Cardiac muscle cell (in vitro differentiated cells and primary cell): ENCODE measurements around the gene TK2. TPM values are rescaled to one million over a fixed set of nuclear protein-coding genes. Genes with fewer than 3 reads are reported as not detected.
"Not testable (repeated sequence)": the region's sequence is repeated elsewhere in the genome, so short reads cannot be mapped to it uniquely, and the experiment has no call there.

Source experiments
- DNase-seq, 2 donors: peaks; one replicate each; pipeline versions ENCODE4 v3.0.0 to v3.0.0-alpha.2; 2010 to 2017; ENCODE audit warnings: low read depth in 1 of 2, low spot score in 1 of 2
- H3K27ac ChIP-seq: fragments of 200-600 bp; sonication (generic); 2 replicates; pipeline ENCODE4 v1.5.1; 2016
- H3K27me3 ChIP-seq: fragments of 200-600 bp; sonication (generic); 2 replicates; pipeline ENCODE4 v1.6.0; 2016; ENCODE audit warnings: control low read depth
- H3K36me3 ChIP-seq: fragments of 200-600 bp; sonication (generic); 2 replicates; pipeline ENCODE4 v1.5.1; 2016; ENCODE audit warnings: control low read depth
- H3K4me1 ChIP-seq: fragments of 200-600 bp; sonication (generic); 2 replicates; pipeline ENCODE4 v1.8.1; 2017; ENCODE audit warnings: low read depth, mild to moderate bottlenecking, mixed run types
- H3K4me3 ChIP-seq: fragments of 200-600 bp; sonication (generic); 2 replicates; pipeline ENCODE4 v1.5.1; 2016; ENCODE audit warnings: mild to moderate bottlenecking
- H3K9me3 ChIP-seq: fragments of 200-600 bp; sonication (generic); 2 replicates; pipeline ENCODE4 v1.5.1; 2017; ENCODE audit warnings: low read depth, mild to moderate bottlenecking, control low read depth
- CTCF ChIP-seq: IDR thresholded peaks from 2 replicates; pipeline ENCODE4 v1.5.1; 2012; ENCODE audit warnings: low read depth, mild to moderate bottlenecking, low read length
- polyA plus RNA-seq: library from polyadenylated mRNA; unstranded; fragments of >200 nt; fragmentation: Nextera tagmentation; extraction: Ambion mirVana; gene quantifications from 2 replicates; pipeline ENCODE4 v1.2.1, GENCODE V29; 2016
- total RNA-seq: library from RNA; depleted of rRNA; stranded (reverse); fragments of >200 nt; gene quantifications from 2 replicates; pipeline ENCODE4 v1.2.3, GENCODE V29; 2016

The TK2 gene
- total and polyA plus RNA-seq, 2 experiments from 2014 or later: 19.8 to 20.9 TPM

GRCh38 chr16:66572356-66572755 lies 22.4 kb upstream of the TK2 start:
- Histone ChIP-seq H3K36me3 (no peaks in the 10 kb centered on the region), H3K4me3 (no peak overlapping the region), H3K27ac (no peak overlapping the region), H3K4me1 (no peaks in the 10 kb centered on the region), H3K27me3 (peaks cover 7% of the 10 kb centered on the region), H3K9me3 (no peaks in the 10 kb centered on the region)
- no peak for DNase-seq
- no peak for TF ChIP-seq CTCF

GRCh38 chr16:66569827-66570405 lies 20.0 kb upstream of the TK2 start:
- Histone ChIP-seq H3K36me3 (no peaks in the 10 kb centered on the region), H3K4me1 (peaks cover 1% of the 10 kb centered on the region), H3K27me3 (no peaks in the 10 kb centered on the region), H3K4me3 (no peak overlapping the region), H3K27ac (no peak overlapping the region), H3K9me3 (no peaks in the 10 kb centered on the region)
- peak in 1 of 2 donors; percentile 80 for DNase-seq
- no peak for TF ChIP-seq CTCF

GRCh38 chr16:66569131-66569530 lies 19.2 kb upstream of the TK2 start:
- H3K27me3 ChIP-seq: no peaks in the 10 kb centered on the region
- H3K4me1 ChIP-seq: peaks cover 5% of the 10 kb centered on the region
- no peaks in the 10 kb centered on the region for H3K9me3 ChIP-seq
- TF ChIP-seq CTCF: no peak
- no peaks in the 10 kb centered on the region for H3K36me3 ChIP-seq
- DNase-seq: no peak
- no peak overlapping the region for H3K27ac ChIP-seq
- no peak overlapping the region for H3K4me3 ChIP-seq

GRCh38 chr16:66568355-66568754 lies 18.4 kb upstream of the TK2 start:
- Histone ChIP-seq H3K9me3 (no peaks in the 10 kb centered on the region), H3K27ac (no peak overlapping the region), H3K4me1 (peaks cover 5% of the 10 kb centered on the region), H3K36me3 (no peaks in the 10 kb centered on the region), H3K4me3 (no peak overlapping the region), H3K27me3 (no peaks in the 10 kb centered on the region)
- no peak for TF ChIP-seq CTCF
- DNase-seq: no peak

- not testable (repeated sequence) for DNase-seq, H3K27ac ChIP-seq, H3K36me3 ChIP-seq, H3K4me1 ChIP-seq, H3K27me3 ChIP-seq, H3K4me3 ChIP-seq, H3K9me3 ChIP-seq
These were observed 17.3 kb upstream of the TK2 start for GRCh38 chr16:66567270-66567669.

- no peaks in the 10 kb centered on the region for H3K36me3 ChIP-seq
- no peak within 1 kb of the TSS for H3K27ac ChIP-seq
- DNase-seq: no peak
- no peak within 1 kb of the TSS for H3K4me3 ChIP-seq
- H3K4me1 ChIP-seq: peaks cover 5% of the 10 kb centered on the region
- TF ChIP-seq CTCF: no peak
- no peaks in the 10 kb centered on the region for H3K27me3 ChIP-seq
- no peaks in the 10 kb centered on the region for H3K9me3 ChIP-seq
These were observed 16.4 kb upstream of the TK2 start, which contains the start of gene CMTM1 for GRCh38 chr16:66566051-66566901. Gene CMTM1 (plus strand): TSS chr16:66566439. CDS start chr16:66566514, 75 bp downstream.
